HepG2 (cell line): ENCODE data around the gene TMEM131L. TPM values are rescaled to one million over a fixed set of nuclear protein-coding genes. Genes with fewer than 3 reads are reported as not detected.

Experiments
- ETV6 ChIP-seq: sonication (generic); formaldehyde crosslinking; conservative IDR thresholded peaks from 2 replicates; pipeline ENCODE4 v1.4.0; 2020; ENCODE audit warnings: missing genetic modification reagents
- HNRNPK ChIP-seq: fragments of 200-400 bp; formaldehyde crosslinking; IDR thresholded peaks from 2 replicates; pipeline ENCODE4 v1.6.1; 2018; ENCODE audit warnings: low read length, low read depth, moderate library complexity, mild to moderate bottlenecking; ENCODE audit not compliant: poor library complexity, severe bottlenecking
- IKZF4 ChIP-seq: sonication (generic); formaldehyde crosslinking; IDR thresholded peaks from 2 replicates; pipeline ENCODE4 v1.5.1; 2020; ENCODE audit warnings: borderline replicate concordance, mild to moderate bottlenecking, low read depth, missing genetic modification reagents; ENCODE audit errors: not compliant biosample characterization
- KDM3A ChIP-seq: IDR thresholded peaks from 2 replicates; pipeline ENCODE4 v1.6.1; 2018; ENCODE audit warnings: low read depth, missing compliant biosample characterization
- NFIC ChIP-seq: IDR thresholded peaks from 2 replicates; pipeline ENCODE4 v1.6.1; 2012; ENCODE audit warnings: mild to moderate bottlenecking, low read length, inconsistent platforms
- PCBP2 ChIP-seq: fragments of 200-400 bp; formaldehyde crosslinking; optimal IDR thresholded peaks from 2 replicates; pipeline ENCODE3; 2018; ENCODE audit warnings: low read length, low read depth; ENCODE audit not compliant: poor library complexity, severe bottlenecking
- PHF5A ChIP-seq: IDR thresholded peaks from one replicate; pipeline ENCODE4 v1.6.1; 2018; ENCODE audit warnings: low read depth, missing genetic modification reagents; ENCODE audit not compliant: unreplicated experiment
- PITX1 ChIP-seq: sonication (generic); formaldehyde crosslinking; IDR thresholded peaks from 2 replicates; pipeline ENCODE4 v1.5.1; 2020; ENCODE audit warnings: mild to moderate bottlenecking, missing genetic modification reagents
- RNF2 ChIP-seq: fragments of 450-650 bp; conservative IDR thresholded peaks from 2 replicates; pipeline ENCODE4 v1.6.1; 2016; ENCODE audit warnings: low read depth
- SMAD9 ChIP-seq: sonication (generic); formaldehyde crosslinking; IDR thresholded peaks from 2 replicates; pipeline ENCODE4 v1.5.1; 2020; ENCODE audit warnings: mild to moderate bottlenecking, missing genetic modification reagents
- THAP9 ChIP-seq: sonication (generic); formaldehyde crosslinking; IDR thresholded peaks from 2 replicates; pipeline ENCODE4; 2020; ENCODE audit warnings: missing genetic modification reagents, mild to moderate bottlenecking, borderline replicate concordance
- TRIM22 ChIP-seq: fragments of 450-650 bp; IDR thresholded peaks from 2 replicates; pipeline ENCODE4 v1.6.1; 2017
- ZBTB34 ChIP-seq: sonication (generic); formaldehyde crosslinking; IDR thresholded peaks from 2 replicates; pipeline ENCODE4 v1.8.0; 2022; ENCODE audit warnings: mild to moderate bottlenecking, missing genetic modification reagents
- ZBTB43 ChIP-seq: sonication (generic); formaldehyde crosslinking; conservative IDR thresholded peaks from 2 replicates; pipeline ENCODE4 v1.4.0; 2020; ENCODE audit warnings: missing genetic modification reagents
- ZMYM3 ChIP-seq: sonication (generic); formaldehyde crosslinking; IDR thresholded peaks from 2 replicates; pipeline ENCODE4 v1.5.1; 2020; ENCODE audit warnings: mild to moderate bottlenecking, missing genetic modification reagents
- ZNF225 ChIP-seq: sonication (generic); formaldehyde crosslinking; IDR thresholded peaks from 2 replicates; pipeline ENCODE4 v1.4.0; 2020; ENCODE audit warnings: mild to moderate bottlenecking, missing genetic modification reagents
- ZNF562 ChIP-seq: sonication (generic); formaldehyde crosslinking; IDR thresholded peaks from 2 replicates; pipeline ENCODE4 v1.8.0; 2022; ENCODE audit warnings: missing genetic modification reagents, borderline replicate concordance
- ZSCAN5A ChIP-seq: sonication (generic); formaldehyde crosslinking; IDR thresholded peaks from 2 replicates; pipeline ENCODE4 v1.8.0; 2022; ENCODE audit warnings: mild to moderate bottlenecking, missing genetic modification reagents, borderline replicate concordance
- polyA plus RNA-seq, 8 experiments: library from polyadenylated mRNA; depleted of rRNA in 3 of 8; stranded (reverse) in 7 of 8; unstranded in 1 of 8; fragments of >200 nt; fragmentation: Illumina TruSeq in 4 of 8; extraction: Trizol in 4 of 8; gene quantifications; 2 replicates each; pipeline versions ENCODE4 v1.2.1 to v1.2.3, GENCODE V29; 2011 to 2016; ENCODE audit warnings: low read depth in 4 of 8, missing spikeins in 1 of 8, mixed read lengths in 1 of 8; ENCODE audit not compliant: insufficient read depth in 1 of 8
- total RNA-seq, 5 experiments: library from RNA; depleted of rRNA; stranded (reverse); fragments of >200 nt; fragmentation: Illumina TruSeq; extraction: Trizol; gene quantifications; 2 replicates each; pipeline ENCODE4 v1.2.3, GENCODE V29; 2016; ENCODE audit warnings: low read depth in 1 of 5

Gene TMEM131L
- total and polyA plus RNA-seq, 2 of the 13 experiments (the other 11 are each of a cell fraction or from before 2014, with no cell fraction given), result 2.2 to 4.5 TPM

- TF ChIP-seq ZSCAN5A (CRISPR knock-in tag) (0 out of 2 replicates have a peak, but pooled peaks have one; percentile 68), RNF2 (no peak), ZNF225 (CRISPR knock-in tag) (no peak), ZMYM3 (CRISPR knock-in tag) (peak; percentile 80), SMAD9 (CRISPR knock-in tag) (no peak), ZBTB34 (CRISPR knock-in tag) (no peak), PITX1 (CRISPR knock-in tag) (peak; percentile 99), HNRNPK (no peak), KDM3A (peak; percentile 88), THAP9 (CRISPR knock-in tag) (no peak), ZBTB43 (CRISPR knock-in tag) (no peak), TRIM22 (no peak), ETV6 (no peak), ZNF562 (no peak), IKZF4 (no peak), NFIC (peak; percentile 84), PCBP2 (no peak), PHF5A (CRISPR knock-in tag) (peak; percentile 42)
These were observed 98.7 kb downstream of the TMEM131L start (continued) for GRCh38 chr4:153564630-153565525.
